Transverse colon (tissue), 4 donors: Measurements from ENCODE around the gene HEBP2. TPM values are rescaled to one million over a fixed set of nuclear protein-coding genes. Genes with fewer than 3 reads are reported as not detected.

Experiments used
- DNase-seq: peaks from one replicate; pipeline ENCODE4 v3.0.0-alpha.2; 2019
- H3K27ac ChIP-seq, 4 donors: fragments of 200-600 bp; sonication (generic); 2 replicates each; pipeline ENCODE4 v1.5.1; 2016 to 2018; ENCODE audit warnings: inconsistent platforms in 4 of 4
- H3K27me3 ChIP-seq: fragments of 200-600 bp; sonication (generic); 2 replicates; pipeline ENCODE4 v1.5.1; 2017; ENCODE audit warnings: inconsistent platforms
- H3K36me3 ChIP-seq, 4 donors: fragments of 200-600 bp; sonication (generic); 2 replicates each; pipeline ENCODE4 v1.5.1; 2017 to 2019; ENCODE audit warnings: inconsistent platforms in 4 of 4
- H3K4me1 ChIP-seq, 4 donors: fragments of 200-600 bp; sonication (generic); 2 replicates each; pipeline ENCODE4 v1.5.1; 2017 to 2020; ENCODE audit warnings: inconsistent platforms in 4 of 4
- H3K4me3 ChIP-seq, 4 donors: fragments of 200-600 bp; sonication (generic); 1 replicate in 1 of 4; 2 replicates in 3 of 4; pipeline versions ENCODE4 v1.5.1 to v1.6.1; 2017 to 2019; ENCODE audit warnings: inconsistent platforms in 4 of 4
- H3K9me3 ChIP-seq, 2 donors: fragments of 200-600 bp; sonication (generic); 2 replicates each; pipeline ENCODE4 v1.5.1; 2017 to 2019; ENCODE audit warnings: inconsistent platforms in 2 of 2
- EP300 ChIP-seq: sonication (generic); formaldehyde crosslinking; IDR thresholded peaks from one replicate; pipeline ENCODE4 v1.6.1; 2017; ENCODE audit warnings: antibody characterized with exemption, low read depth
- POLR2A ChIP-seq: fragments of 450-650 bp; IDR thresholded peaks from one replicate; pipeline ENCODE4 v1.6.1; 2016; ENCODE audit warnings: antibody characterized with exemption, mild to moderate bottlenecking, moderate library complexity
- POLR2AphosphoS5 ChIP-seq, 3 donors: sonication (generic); formaldehyde crosslinking; IDR thresholded peaks; one replicate each; pipeline ENCODE4 v1.6.1; 2016; ENCODE audit warnings: antibody characterized with exemption in 3 of 3
- WGBS, 2 donors: methylation state at CpG; one replicate each; pipeline ENCODE4 v1.1.5; 2018; ENCODE audit warnings: low coverage in 1 of 2; 5-methylcytosine and 5-hydroxymethylcytosine counted together
- in situ Hi-C, 4 donors: fragments of 200-750 bp; cut with MboI; loops; one replicate each; pipeline versions ENCODE4 v1.15.0 to v1.15.1; 2017; ENCODE audit warnings: low sequenced_read_pairs in 3 of 4, low pct_ligation_motif_present in 1 of 4, low pct_unique_long_range_greater_than_20kb in 1 of 4
- intact Hi-C: fragments of 100-400 bp; cut with DNase I; formaldehyde crosslinking; loops from one replicate; pipeline ENCODE4 v1.15.1; 2023; ENCODE audit warnings: low total_unique reads
- total RNA-seq, 4 donors: library from RNA; depleted of rRNA; stranded (reverse); fragments of >200 nt; gene quantifications; one replicate each; pipeline ENCODE4 v1.1.0, GENCODE V29; 2016
- TF ChIP-seq, protein P1 (sequence below), 5 experiments: fragments of 200-600 bp in 3 of 5; fragments of 450-650 bp in 2 of 5; sonication (generic) in 3 of 5; IDR thresholded peaks; 1 replicate in 2 of 5; 2 replicates in 3 of 5; pipeline ENCODE4 v1.5.1; 2016 to 2017; ENCODE audit warnings: antibody characterized with exemption in 5 of 5, inconsistent platforms in 3 of 5, mild to moderate bottlenecking in 2 of 5, moderate library complexity in 1 of 5

The HEBP2 gene
- total RNA-seq, 4 donors from 2014 or later: 33.3 to 77.8 (median 73.4) TPM

DNA sequence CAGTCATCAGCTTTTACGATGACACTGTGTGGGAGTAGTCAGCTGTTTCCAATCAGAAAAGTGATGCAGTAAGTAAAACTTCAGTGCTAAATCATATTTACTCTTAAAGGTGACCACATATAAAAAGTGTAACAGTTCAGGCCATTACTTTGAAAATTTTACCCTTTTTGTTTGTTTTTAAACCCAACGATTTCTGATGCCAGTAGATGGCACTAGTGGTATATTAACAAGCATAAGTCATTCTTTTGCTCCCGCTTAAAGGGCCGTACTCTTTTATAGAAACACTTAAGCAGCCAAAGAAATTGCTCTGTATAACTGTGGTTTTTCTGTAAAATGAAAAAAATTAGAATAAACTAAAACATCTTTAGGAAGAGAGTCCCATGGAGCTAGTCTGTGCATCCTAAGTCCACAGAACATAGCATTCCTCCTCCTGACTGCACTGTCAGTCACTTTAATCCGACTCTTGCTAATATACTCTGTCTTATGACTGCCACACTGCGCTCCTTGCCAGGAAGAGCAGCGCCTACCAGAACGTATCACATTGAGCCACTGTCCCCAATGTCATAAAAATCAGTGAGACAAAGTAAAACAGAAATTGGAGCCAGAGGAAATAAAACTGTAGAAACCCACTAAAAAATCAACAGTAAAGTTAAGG, 25.0 kb downstream of the HEBP2 start:
- WGBS, 2 donors: 25 to 26% methylated on average over 8 of the region's 8 CpGs
- in situ Hi-C loops: loop anchor here in 2 of 4 donors (25.0 kb wide), 2 partner anchors 158 to 333 kb away; partner anchors contain the start of gene CCDC28A (in 2 of the 2)
- H3K27ac ChIP-seq: no peak overlapping the region
- no peaks in the 10 kb centered on the region for H3K9me3 ChIP-seq
- intact Hi-C loops: loop anchor here (5.0 kb wide), 1 partner anchor 163 kb away; no protein-coding TSS in a partner anchor
- H3K4me1 ChIP-seq: peaks cover 0 to 16% (median 3%) of the 10 kb centered on the region in 4 donors
- no peaks in the 10 kb centered on the region for H3K27me3 ChIP-seq
- H3K4me3 ChIP-seq: no peak overlapping the region
- TF ChIP-seq, protein P1, sequence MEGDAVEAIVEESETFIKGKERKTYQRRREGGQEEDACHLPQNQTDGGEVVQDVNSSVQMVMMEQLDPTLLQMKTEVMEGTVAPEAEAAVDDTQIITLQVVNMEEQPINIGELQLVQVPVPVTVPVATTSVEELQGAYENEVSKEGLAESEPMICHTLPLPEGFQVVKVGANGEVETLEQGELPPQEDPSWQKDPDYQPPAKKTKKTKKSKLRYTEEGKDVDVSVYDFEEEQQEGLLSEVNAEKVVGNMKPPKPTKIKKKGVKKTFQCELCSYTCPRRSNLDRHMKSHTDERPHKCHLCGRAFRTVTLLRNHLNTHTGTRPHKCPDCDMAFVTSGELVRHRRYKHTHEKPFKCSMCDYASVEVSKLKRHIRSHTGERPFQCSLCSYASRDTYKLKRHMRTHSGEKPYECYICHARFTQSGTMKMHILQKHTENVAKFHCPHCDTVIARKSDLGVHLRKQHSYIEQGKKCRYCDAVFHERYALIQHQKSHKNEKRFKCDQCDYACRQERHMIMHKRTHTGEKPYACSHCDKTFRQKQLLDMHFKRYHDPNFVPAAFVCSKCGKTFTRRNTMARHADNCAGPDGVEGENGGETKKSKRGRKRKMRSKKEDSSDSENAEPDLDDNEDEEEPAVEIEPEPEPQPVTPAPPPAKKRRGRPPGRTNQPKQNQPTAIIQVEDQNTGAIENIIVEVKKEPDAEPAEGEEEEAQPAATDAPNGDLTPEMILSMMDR (IDR thresholded peaks at IDR 0.05): peak; percentile 58 to 66 (median 65)
- TF ChIP-seq POLR2A: no peak
- H3K36me3 ChIP-seq: peaks cover 0 to 12% (median 0%) of the 10 kb centered on the region in 4 donors
- no peak for DNase-seq

DNA sequence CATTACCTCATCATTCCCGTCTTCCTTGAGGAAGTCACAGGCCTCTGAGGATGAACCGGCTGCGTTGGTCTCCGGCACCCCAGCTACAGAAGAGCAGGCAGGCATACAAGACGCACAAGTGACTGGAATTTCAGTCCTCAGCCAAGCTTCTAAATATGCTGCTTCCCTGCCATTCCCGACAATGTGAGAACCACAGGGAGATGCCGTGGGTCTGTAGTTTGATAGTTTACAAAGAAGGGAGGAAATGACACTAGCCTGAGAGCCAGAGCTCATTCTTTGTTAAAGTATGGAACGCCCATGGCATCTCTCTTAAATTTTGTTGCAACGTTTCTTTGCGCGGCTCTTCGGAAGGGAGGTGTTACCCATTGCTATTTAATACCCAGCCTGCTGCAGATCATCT, 25.7 kb downstream of the HEBP2 start:
- Histone ChIP-seq H3K27me3 (no peaks in the 10 kb centered on the region), H3K4me3 (no peak overlapping the region), H3K36me3 (peaks cover 0 to 8% (median 0%) of the 10 kb centered on the region in 4 donors), H3K9me3 (no peaks in the 10 kb centered on the region), H3K27ac (peak overlapping the region in 1 of 4 donors; percentile 6), H3K4me1 (peaks cover 0 to 16% (median 3%) of the 10 kb centered on the region in 4 donors)
- DNase-seq: no peak
- 62 to 66% methylated on average over 7 to 12 of the region's 12 CpGs for WGBS, 2 donors
- intact Hi-C loops (loop anchor here (5.0 kb wide), 1 partner anchor 163 kb away; no protein-coding TSS in a partner anchor), in situ Hi-C loops (loop anchor here (5.0 to 25.0 kb wide), 6 partner anchors 83 to 333 kb away; partner anchors contain the start of gene CCDC28A (in 2 of the 4))
- TF ChIP-seq, protein P1 (IDR thresholded peaks at IDR 0.05): no peak
- no peak for TF ChIP-seq POLR2A
- TF ChIP-seq EP300: no peak
- TF ChIP-seq POLR2AphosphoS5 (IDR thresholded peaks at IDR 0.05): no peak

DNA sequence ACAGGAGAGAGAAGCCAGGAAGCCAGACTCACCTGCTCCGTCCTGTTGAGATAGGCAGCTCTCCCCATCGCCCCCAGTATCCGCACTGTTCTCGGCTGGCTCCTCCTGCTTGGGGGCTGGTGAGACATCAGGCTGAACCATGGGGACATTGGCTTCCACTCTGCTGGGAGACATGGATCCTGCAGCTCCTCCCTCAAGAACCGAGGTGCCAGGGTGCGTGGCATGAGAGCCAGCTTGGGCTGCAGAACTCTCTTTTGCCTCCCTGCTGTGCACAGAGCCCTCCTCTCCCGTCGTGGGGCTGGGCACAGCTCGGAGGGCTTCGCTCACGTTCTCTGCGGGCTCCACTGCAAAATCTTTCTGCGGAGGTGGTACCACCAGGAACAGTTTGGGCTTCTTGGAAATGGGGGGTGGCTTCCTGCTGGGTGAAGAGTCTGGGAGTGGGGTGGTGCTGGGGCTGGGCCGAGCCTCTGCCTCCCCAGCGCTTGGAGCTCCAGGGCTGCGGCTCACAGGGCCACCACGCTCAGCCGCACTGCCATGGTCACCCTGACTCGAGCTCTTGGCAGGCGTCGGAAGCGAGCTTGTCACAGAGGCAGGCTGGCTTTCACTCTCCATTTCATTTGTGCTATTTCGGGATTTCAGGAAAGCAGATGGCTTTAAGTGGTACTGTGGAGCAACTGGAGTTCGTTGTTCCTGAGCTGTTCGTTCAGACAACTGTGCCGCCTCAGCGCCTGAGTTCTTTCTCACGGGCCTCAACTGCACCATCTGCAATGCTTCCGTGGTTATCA, 26.5 kb downstream of the HEBP2 start:
- Histone ChIP-seq H3K36me3 (peaks cover 0 to 8% (median 0%) of the 10 kb centered on the region in 4 donors), H3K9me3 (no peaks in the 10 kb centered on the region), H3K4me1 (peaks cover 0 to 16% (median 3%) of the 10 kb centered on the region in 4 donors), H3K4me3 (no peak overlapping the region), H3K27ac (no peak overlapping the region), H3K27me3 (no peaks in the 10 kb centered on the region)
- intact Hi-C loops: no loop called here
- 89 to 96% methylated on average over 5 to 29 of the region's 29 CpGs for WGBS, 2 donors
- TF ChIP-seq POLR2AphosphoS5 (IDR thresholded peaks at IDR 0.05): no peak
- no peak for TF ChIP-seq EP300
- no peak for TF ChIP-seq POLR2A
- TF ChIP-seq, protein P1 (IDR thresholded peaks at IDR 0.05): no peak
- DNase-seq: no peak
- in situ Hi-C loops: loop anchor here (5.0 to 25.0 kb wide), 6 partner anchors 82 to 332 kb away; partner anchors contain the start of gene CCDC28A (in 2 of the 4)
